ENCODE data around the gene OMA1. TPM values are rescaled to one million over a fixed set of nuclear protein-coding genes. Genes with fewer than 3 reads are reported as not detected.
A peak's percentile ranks its signal among the peaks of the same experiment; 100 is the strongest.
"Not testable (repeated sequence)": the region's sequence is repeated elsewhere in the genome, so short reads cannot be mapped to it uniquely, and the experiment has no call there.

The OMA1 gene
- total RNA-seq, 1 donor from 2014 or later = 27.8 TPM

GRCh38 chr1:58543260-58543659 is 3.3 kb downstream of the OMA1 start:
- ATAC-seq (no peak), DNase-seq (ENCODE audit: missing footprints) (no peak)
- intact Hi-C loops (cut with DNase I) = no loop called here

GRCh38 chr1:58539553-58539952 is 7.0 kb downstream of the OMA1 start:
- DNase-seq (ENCODE audit: missing footprints) (no peak), ATAC-seq (no peak)
- intact Hi-C loops (cut with DNase I) = no loop called here

- intact Hi-C loops (cut with DNase I) = no loop called here
- no peak for DNase-seq (ENCODE audit: missing footprints)
- ATAC-seq = no peak
Measured at GRCh38 chr1:58538821-58539220, 7.7 kb downstream of the OMA1 start.

- intact Hi-C loops (cut with DNase I); ATAC-seq: not testable (repeated sequence)
Measured at GRCh38 chr1:58531842-58532241, 14.7 kb downstream of the OMA1 start.

GRCh38 chr1:58529284-58529683 is 17.2 kb downstream of the OMA1 start:
- ATAC-seq (no peak), DNase-seq (ENCODE audit: missing footprints) (no peak)
- intact Hi-C loops (cut with DNase I) = no loop called here

More at GRCh38 chr1:58531842-58532241, 14.7 kb downstream of the OMA1 start:
- not testable (repeated sequence) for DNase-seq (ENCODE audit: missing footprints)

GRCh38 chr1:58528518-58528917 is 18.0 kb downstream of the OMA1 start:
- peak; percentile 44 for ATAC-seq
- intact Hi-C loops (cut with DNase I) = no loop called here
- DNase-seq (ENCODE audit: missing footprints) = no peak

GRCh38 chr1:58524353-58524945 is 22.1 kb downstream of the OMA1 start:
- intact Hi-C loops (cut with DNase I) = no loop called here
- ATAC-seq (no peak), DNase-seq (ENCODE audit: missing footprints) (no peak)

GRCh38 chr1:58515794-58516401 is 30.6 kb downstream of the OMA1 start:
- intact Hi-C loops (cut with DNase I) = loop anchor here (1.0 to 10.0 kb wide), 3 partner anchors 30 to 1431 kb away; partner anchors contain the start of gene OMA1
- ATAC-seq (peak; percentile 57), DNase-seq (ENCODE audit: missing footprints) (no peak)

- ATAC-seq (no peak), DNase-seq (ENCODE audit: missing footprints) (no peak)
- intact Hi-C loops (cut with DNase I) = loop anchor here (10.0 kb wide), 1 partner anchor 1241 kb away; no protein-coding TSS in a partner anchor
Measured at GRCh38 chr1:58513956-58514355, 32.6 kb downstream of the OMA1 start.

GRCh38 chr1:58508629-58509028 is 37.9 kb downstream of the OMA1 start:
- ATAC-seq = peak; percentile 62
- DNase-seq (ENCODE audit: missing footprints) = no peak

GRCh38 chr1:58505286-58505685 is 41.2 kb downstream of the OMA1 start:
- intact Hi-C loops (cut with DNase I) = no loop called here
- DNase-seq (ENCODE audit: missing footprints) (no peak), ATAC-seq (no peak)

More at GRCh38 chr1:58508629-58509028, 37.9 kb downstream of the OMA1 start:
- intact Hi-C loops (cut with DNase I) = no loop called here

- intact Hi-C loops (cut with DNase I) = no loop called here
- DNase-seq (ENCODE audit: missing footprints) = no peak
- no peak for ATAC-seq
Measured at GRCh38 chr1:58502519-58502918, 44.0 kb downstream of the OMA1 start.

- DNase-seq (ENCODE audit: missing footprints) (no peak), ATAC-seq (no peak)
- intact Hi-C loops (cut with DNase I) = no loop called here
Measured at GRCh38 chr1:58500043-58500442, 46.5 kb downstream of the OMA1 start.

GRCh38 chr1:58497499-58497898 is 49.0 kb downstream of the OMA1 start:
- DNase-seq (ENCODE audit: missing footprints) (no peak), ATAC-seq (no peak)
- intact Hi-C loops (cut with DNase I) = no loop called here

GRCh38 chr1:58496042-58496441 is 50.5 kb downstream of the OMA1 start:
- intact Hi-C loops (cut with DNase I) = no loop called here
- DNase-seq (ENCODE audit: missing footprints) = no peak
- no peak for ATAC-seq

- ATAC-seq; DNase-seq (ENCODE audit: missing footprints); intact Hi-C loops (cut with DNase I): not testable (repeated sequence)
Measured at GRCh38 chr1:58488914-58489313, 57.6 kb downstream of the OMA1 start.

GRCh38 chr1:58487002-58487401 is 59.5 kb downstream of the OMA1 start:
- ATAC-seq = no peak
- intact Hi-C loops (cut with DNase I) = no loop called here

GRCh38 chr1:58481962-58482361 is 64.6 kb downstream of the OMA1 start:
- DNase-seq (ENCODE audit: missing footprints) (no peak), ATAC-seq (no peak)
- intact Hi-C loops (cut with DNase I) = no loop called here

More at GRCh38 chr1:58487002-58487401, 59.5 kb downstream of the OMA1 start:
- no peak for DNase-seq (ENCODE audit: missing footprints)

GRCh38 chr1:58480191-58480590 is 66.3 kb downstream of the OMA1 start:
- intact Hi-C loops (cut with DNase I) = no loop called here
- no peak for DNase-seq (ENCODE audit: missing footprints)
- ATAC-seq = no peak

GRCh38 chr1:58477390-58477789 is 69.1 kb downstream of the OMA1 start:
- intact Hi-C loops (cut with DNase I) = no loop called here

More at GRCh38 chr1:58477390-58477789, 69.1 kb downstream of the OMA1 start:
- DNase-seq (ENCODE audit: missing footprints) (no peak), ATAC-seq (no peak)
